GM18909 (cell line): ENCODE measurements around the gene EXOC6B.

Experiments used
- ATAC-seq: cut with Tn5 transposase; IDR thresholded peaks from one replicate; pipeline ENCODE4 v1.9.1; 2021; ENCODE audit warnings: mild to moderate bottlenecking; ENCODE audit not compliant: unreplicated experiment, poor library complexity

The EXOC6B gene

GRCh38 chr2:72204156-72204785 lies 621.6 kb downstream of the EXOC6B start:
- ATAC-seq = peak; percentile 42

- no peak for ATAC-seq
Measured at GRCh38 chr2:72198532-72199241, 627.1 kb downstream of the EXOC6B start.

GRCh38 chr2:72193723-72194122 lies 632.1 kb downstream of the EXOC6B start:
- no peak for ATAC-seq

- no peak for ATAC-seq
Measured at GRCh38 chr2:72191441-72191840, 634.4 kb downstream of the EXOC6B start.

GRCh38 chr2:72185206-72185605 lies 640.6 kb downstream of the EXOC6B start:
- ATAC-seq = no peak

GRCh38 chr2:72183466-72183865 lies 642.4 kb downstream of the EXOC6B start:
- no peak for ATAC-seq

GRCh38 chr2:72183016-72183415 lies 642.8 kb downstream of the EXOC6B start:
- ATAC-seq = no peak

GRCh38 chr2:72182547-72182946 lies 643.3 kb downstream of the EXOC6B start:
- no peak for ATAC-seq

GRCh38 chr2:72181616-72182015 lies 644.2 kb downstream of the EXOC6B start:
- no peak for ATAC-seq

- ATAC-seq = no peak
Measured at GRCh38 chr2:72180351-72180750, 645.5 kb downstream of the EXOC6B start.

GRCh38 chr2:72178551-72178950 lies 647.3 kb downstream of the EXOC6B start:
- ATAC-seq = no peak

- ATAC-seq = no peak
Measured at GRCh38 chr2:72176281-72176680, 649.6 kb downstream of the EXOC6B start.

GRCh38 chr2:72175636-72176035 lies 650.2 kb downstream of the EXOC6B start:
- ATAC-seq = no peak

GRCh38 chr2:72173640-72174321 lies 652.1 kb downstream of the EXOC6B start:
- no peak for ATAC-seq

- no peak for ATAC-seq
Measured at GRCh38 chr2:72172478-72172877, 653.4 kb downstream of the EXOC6B start.

- ATAC-seq = no peak
Measured at GRCh38 chr2:72166279-72166678, 659.6 kb downstream of the EXOC6B start.

GRCh38 chr2:72165792-72166191 lies 660.0 kb downstream of the EXOC6B start:
- ATAC-seq = no peak

- no peak for ATAC-seq
Measured at GRCh38 chr2:72162574-72162973, 663.3 kb downstream of the EXOC6B start.

- ATAC-seq = no peak
Measured at GRCh38 chr2:72159211-72159993, 666.4 kb downstream of the EXOC6B start.

- ATAC-seq = no peak
Measured at GRCh38 chr2:72157871-72158771, 667.7 kb downstream of the EXOC6B start.
